Heart right ventricle (tissue), 16 donors: Measurements from ENCODE around the gene PLK3. TPM values are rescaled to one million over a fixed set of nuclear protein-coding genes. Genes with fewer than 3 reads are reported as not detected.

Experiments
- ATAC-seq, 8 donors: fragments of 200-7000 bp; cut with Tn5 transposase; one replicate each; pipeline ENCODE4 v1.9.1; 2020; ENCODE audit warnings: mild to moderate bottlenecking in 8 of 8, moderate library complexity in 8 of 8, moderate number of reproducible peaks in 1 of 8
- DNase-seq, 2 donors: peaks; one replicate each; pipeline ENCODE4 v3.0.0-alpha.2; 2020
- H3K27ac ChIP-seq, 10 donors: fragments of 200-600 bp; sonication (generic) in 2 of 10; one replicate each; pipeline versions ENCODE4 v1.5.0 to v1.8.0; 2020 to 2022; ENCODE audit warnings: mild to moderate bottlenecking in 3 of 10
- H3K27me3 ChIP-seq, 7 donors: fragments of 200-600 bp; one replicate each; pipeline ENCODE4 v1.8.0; 2021 to 2022; ENCODE audit warnings: mild to moderate bottlenecking in 2 of 7
- H3K36me3 ChIP-seq, 9 donors: fragments of 200-600 bp; sonication (generic) in 1 of 9; one replicate each; pipeline versions ENCODE4 v1.5.0 to v1.8.0; 2020 to 2022; ENCODE audit warnings: mild to moderate bottlenecking in 2 of 9
- H3K4me1 ChIP-seq, 9 donors: fragments of 200-600 bp; sonication (generic) in 1 of 9; one replicate each; pipeline versions ENCODE4 v1.5.0 to v1.8.0; 2020 to 2022; ENCODE audit warnings: mild to moderate bottlenecking in 4 of 9
- H3K4me3 ChIP-seq, 10 donors: fragments of 200-600 bp; sonication (generic) in 2 of 10; one replicate each; pipeline versions ENCODE4 v1.5.0 to v1.8.0; 2020 to 2022; ENCODE audit warnings: mild to moderate bottlenecking in 7 of 10, moderate library complexity in 2 of 10
- H3K9me3 ChIP-seq, 11 donors: fragments of 200-600 bp in 10 of 11; sonication (generic) in 2 of 11; one replicate each; pipeline versions ENCODE4 v1.5.0 to v1.8.0; 2013 to 2022; ENCODE audit warnings: mild to moderate bottlenecking in 2 of 11, control low read depth in 1 of 11, moderate library complexity in 1 of 11
- WGBS, 2 donors: extraction: QIAGEN DNeasy Blood & Tissue Kit; methylation state at CpG; one replicate each; pipeline ENCODE4 v1.1.7; 2013; ENCODE audit warnings: inconsistent platforms in 1 of 2; 5-methylcytosine and 5-hydroxymethylcytosine counted together
- intact Hi-C, 10 donors: fragments of 100-400 bp; cut with DNase I; formaldehyde crosslinking; loops; one replicate each; pipeline versions ENCODE4 v1.11.1 to v1.14.2; 2022
- polyA plus RNA-seq, 2 donors: library from polyadenylated mRNA; stranded (reverse); fragments of 200-250 nt; gene quantifications; one replicate each; pipeline ENCODE4 v1.2.3, GENCODE V29; 2013
- total RNA-seq, 10 donors: library from RNA; stranded (reverse); fragmentation: NEBNext Ultra II Directional in 3 of 10; extraction: Animal tissue kit (Norgen Biotek cat#: 25700) in 3 of 10; gene quantifications; one replicate each; pipeline versions ENCODE4 v1.2.1 to v1.2.4, GENCODE V29; 2021 to 2023
- TF ChIP-seq, protein P1 (sequence below), 9 donors: fragments of 200-600 bp; sonication (generic) in 2 of 9; IDR thresholded peaks; one replicate each; pipeline versions ENCODE4 v1.5.0 to v1.8.0; 2021 to 2022; ENCODE audit warnings: antibody characterized with exemption in 9 of 9, mild to moderate bottlenecking in 5 of 9, moderate library complexity in 1 of 9
- donor health status: Arrhythmogenic right ventricular cardiomyopathy.
- donor health status: ischemic (EF 13 %, LVEDD 7.1; RV severe dilation, severe dysfunction).
- donor health status: healthy with polysubstance abuse.
- donor health status: DM: no; HTN: yes; CAD: no.
- donor health status: DM: no; HTN: no; CAD: no.
- donor health status: ischemic (EF 25% LVEDD 6.9; RV normal size, moderate dysfunction).
- donor health status: ischemic (EF 25% LVEDD 5.7; RV mildly dilated, moderate dysfunction).
- donor health status: healthy.
- donor health status: DM: yes; HTN: yes; CAD: no.
- donor health status: Ischemic cardiomyopathy.
- donor health status: ischemic (EF 35%, LVEDD 5.7; RV mildly dilated, moderate dysfunction).
- donor health status: nonischemic (EF 11% LVEDD 7.7; RV severe dilation, severe dysfunction).
- donor health status: DM: yes; HTN: yes; CAD: no.
- donor health status: PGD.
- donor health status: ischemic (EF 29% LVEDD 5.4; RV normal size, mild dysfunction).
- donor health status: nonischemic (EF 23%, LVEDD 6.1; RV moderate dilation, normal function).

The PLK3 gene
- total and polyA plus RNA-seq, 12 donors: 2.9 to 12.7 (median 7.0) TPM

DNA sequence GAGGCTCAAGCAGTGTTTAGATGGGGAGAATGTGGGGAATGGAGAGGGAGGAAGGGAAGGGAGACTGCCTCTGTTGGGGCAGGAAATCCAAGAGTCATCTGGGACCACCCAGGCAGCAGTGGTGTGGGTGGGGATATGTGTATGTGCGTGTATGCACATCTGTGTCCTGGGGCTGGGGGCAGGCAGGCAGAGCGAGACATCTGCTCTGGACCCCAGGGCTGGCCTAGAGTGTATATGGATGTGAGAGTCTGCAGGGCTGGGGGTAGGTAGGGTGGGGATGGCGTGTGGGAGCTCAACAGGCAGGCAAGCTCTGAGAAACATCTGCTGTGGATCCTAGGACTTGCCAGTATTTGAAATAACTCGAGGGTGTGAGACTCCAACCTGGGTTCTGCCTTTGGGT is 39.4 kb downstream of the PLK3 start:
- Histone ChIP-seq H3K4me3 (no peak overlapping the region), H3K27ac (peak overlapping the region in 1 of 10 donors; percentile 7), H3K4me1 (peaks cover 0 to 26% (median 8%) of the 10 kb centered on the region in 9 donors), H3K9me3 (no peaks in the 10 kb centered on the region), H3K36me3 (no peaks in the 10 kb centered on the region), H3K27me3 (peaks cover 0 to 19% (median 0%) of the 10 kb centered on the region in 7 donors)
- 70 to 75% methylated on average over 4 of the region's 4 CpGs for WGBS, 2 donors
- ATAC-seq (peak in 1 of 8 donors; percentile 16), DNase-seq (no peak)
- intact Hi-C loops: loop anchor here in 6 of 10 donors (5.0 to 10.0 kb wide), 8 partner anchors 37 to 465 kb away; partner anchors contain the start of genes HECTD3 (in 3 of the 6), UROD (in 3 of the 6), BEST4 (in 2 of the 6) and EIF2B3 (in 2 of the 6)
- TF ChIP-seq, protein P1, sequence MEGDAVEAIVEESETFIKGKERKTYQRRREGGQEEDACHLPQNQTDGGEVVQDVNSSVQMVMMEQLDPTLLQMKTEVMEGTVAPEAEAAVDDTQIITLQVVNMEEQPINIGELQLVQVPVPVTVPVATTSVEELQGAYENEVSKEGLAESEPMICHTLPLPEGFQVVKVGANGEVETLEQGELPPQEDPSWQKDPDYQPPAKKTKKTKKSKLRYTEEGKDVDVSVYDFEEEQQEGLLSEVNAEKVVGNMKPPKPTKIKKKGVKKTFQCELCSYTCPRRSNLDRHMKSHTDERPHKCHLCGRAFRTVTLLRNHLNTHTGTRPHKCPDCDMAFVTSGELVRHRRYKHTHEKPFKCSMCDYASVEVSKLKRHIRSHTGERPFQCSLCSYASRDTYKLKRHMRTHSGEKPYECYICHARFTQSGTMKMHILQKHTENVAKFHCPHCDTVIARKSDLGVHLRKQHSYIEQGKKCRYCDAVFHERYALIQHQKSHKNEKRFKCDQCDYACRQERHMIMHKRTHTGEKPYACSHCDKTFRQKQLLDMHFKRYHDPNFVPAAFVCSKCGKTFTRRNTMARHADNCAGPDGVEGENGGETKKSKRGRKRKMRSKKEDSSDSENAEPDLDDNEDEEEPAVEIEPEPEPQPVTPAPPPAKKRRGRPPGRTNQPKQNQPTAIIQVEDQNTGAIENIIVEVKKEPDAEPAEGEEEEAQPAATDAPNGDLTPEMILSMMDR (IDR thresholded peaks at IDR 0.05): no peak

GRCh38 chr1:44842486-44842861 is 42.3 kb downstream of the PLK3 start:
- H3K36me3 ChIP-seq: no peaks in the 10 kb centered on the region
- no peaks in the 10 kb centered on the region for H3K9me3 ChIP-seq
- intact Hi-C loops: loop anchor here in 1 of 10 donors (5.0 kb wide), 1 partner anchor 145 kb away; the partner anchor contains the start of gene EIF2B3
- peak overlapping the region; percentile 5 to 74 (median 62) for H3K4me3 ChIP-seq
- WGBS, 2 donors: 64 to 66% methylated on average over 16 of the region's 16 CpGs
- TF ChIP-seq, protein P1 (IDR thresholded peaks at IDR 0.05): no peak
- H3K4me1 ChIP-seq: peaks cover 0 to 17% (median 8%) of the 10 kb centered on the region in 9 donors
- DNase-seq (no peak), ATAC-seq (peak in 7 of 8 donors; percentile 4 to 39 (median 18))
- H3K27me3 ChIP-seq: peaks cover 0 to 19% (median 0%) of the 10 kb centered on the region in 7 donors
- H3K27ac ChIP-seq: peak overlapping the region in 6 of 10 donors; percentile 24 to 78 (median 69)

DNA sequence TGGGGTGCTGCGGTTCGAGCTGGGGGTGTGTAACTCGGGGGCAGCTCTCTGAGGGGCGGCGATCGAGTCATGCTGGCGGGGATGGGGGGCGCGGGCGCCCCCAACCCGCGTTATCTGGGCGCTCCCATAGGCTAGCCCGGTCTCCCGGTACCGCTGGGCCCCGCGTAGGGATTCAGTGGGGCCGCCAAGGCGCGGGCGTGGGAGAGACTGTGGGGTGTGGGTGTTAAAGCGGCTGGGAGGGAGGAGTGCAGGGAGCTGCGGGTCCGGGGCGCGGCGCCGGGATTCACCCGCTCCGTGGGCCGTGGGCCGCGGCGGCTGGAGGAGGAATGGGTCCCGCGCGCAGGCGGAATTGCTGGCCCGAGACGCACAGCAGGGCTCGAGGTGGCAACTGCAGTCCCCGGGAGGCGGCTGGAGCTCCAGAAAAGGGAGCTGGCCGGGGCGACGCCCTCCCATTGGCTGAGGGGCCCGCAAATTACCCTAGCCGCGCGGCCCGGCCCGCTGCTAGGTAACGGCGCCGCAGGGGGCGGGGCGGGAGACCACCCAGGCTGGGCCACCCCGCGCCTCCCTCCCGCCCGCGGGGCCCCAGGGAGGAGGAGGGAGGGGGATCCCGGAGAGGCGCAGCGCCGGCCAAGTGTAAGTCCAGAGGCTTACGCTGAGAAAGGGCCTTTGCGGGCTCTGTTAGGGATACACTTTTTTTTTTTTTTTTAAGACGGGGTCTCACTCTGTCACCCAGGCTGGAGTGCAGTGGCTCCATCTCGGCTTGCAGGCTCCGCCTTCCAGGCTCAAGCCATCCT is 42.9 kb downstream of the PLK3 start, which contains the start of gene PTCH2:
PTCH2 (minus strand) TSS at position 392 of the 794 bp plus-strand sequence; CDS start at position 71, 321 bp downstream.
- intact Hi-C loops: loop anchor here in 1 of 10 donors (5.0 kb wide), 1 partner anchor 144 kb away; the partner anchor contains the start of gene EIF2B3
- ATAC-seq: peak; percentile 85 to 93 (median 87)
- no peaks in the 10 kb centered on the region for H3K36me3 ChIP-seq
- DNase-seq: peak; percentile 71 to 72
- peak within 1 kb of the TSS; percentile 5 to 74 (median 62) for H3K4me3 ChIP-seq
- WGBS, 2 donors: 2% methylated on average over 69 to 72 of the region's 72 CpGs
- H3K9me3 ChIP-seq: no peaks in the 10 kb centered on the region
- TF ChIP-seq, protein P1 (IDR thresholded peaks at IDR 0.05): no peak
- peak within 1 kb of the TSS in 8 of 10 donors; percentile 24 to 78 (median 60) for H3K27ac ChIP-seq
- peaks cover 0 to 19% (median 0%) of the 10 kb centered on the region in 7 donors for H3K27me3 ChIP-seq
- peaks cover 0 to 20% (median 8%) of the 10 kb centered on the region in 9 donors for H3K4me1 ChIP-seq

DNA sequence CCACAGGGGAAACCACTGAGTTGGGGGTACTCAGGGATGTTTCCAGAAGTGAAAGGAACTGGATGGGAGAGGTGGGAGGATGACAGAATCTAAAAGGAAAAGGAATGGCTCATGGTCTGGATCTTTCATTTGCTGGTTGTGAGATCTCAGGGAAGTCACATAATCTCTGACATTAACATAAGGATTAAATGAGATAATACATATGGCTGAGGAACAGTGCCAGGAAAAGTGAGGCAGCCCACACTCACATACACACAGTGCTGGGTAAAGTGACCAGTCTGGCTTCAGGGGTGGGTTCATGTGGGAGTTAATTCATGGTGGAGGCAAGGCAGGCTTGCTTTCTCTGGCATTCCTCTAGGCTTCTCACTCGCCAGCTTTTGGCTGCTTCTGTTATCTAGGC is 46.8 kb downstream of the PLK3 start:
- no peaks in the 10 kb centered on the region for H3K9me3 ChIP-seq
- WGBS, 2 donors: 96 to 97% methylated on average over 1 of the region's 1 CpG
- DNase-seq: no peak
- H3K4me3 ChIP-seq: no peak overlapping the region
- TF ChIP-seq, protein P1 (IDR thresholded peaks at IDR 0.05): no peak
- peaks cover 0 to 19% (median 0%) of the 10 kb centered on the region in 7 donors for H3K27me3 ChIP-seq
- H3K27ac ChIP-seq: no peak overlapping the region
- no peak for ATAC-seq
- intact Hi-C loops: loop anchor here in 1 of 10 donors (5.0 kb wide), 1 partner anchor 155 kb away; no protein-coding TSS in a partner anchor
- H3K4me1 ChIP-seq: peaks cover 0 to 38% (median 16%) of the 10 kb centered on the region in 9 donors
- peaks cover 0 to 13% (median 0%) of the 10 kb centered on the region in 9 donors for H3K36me3 ChIP-seq
